ENCODE measurements around the gene INAFM1.

Gene INAFM1

DNA sequence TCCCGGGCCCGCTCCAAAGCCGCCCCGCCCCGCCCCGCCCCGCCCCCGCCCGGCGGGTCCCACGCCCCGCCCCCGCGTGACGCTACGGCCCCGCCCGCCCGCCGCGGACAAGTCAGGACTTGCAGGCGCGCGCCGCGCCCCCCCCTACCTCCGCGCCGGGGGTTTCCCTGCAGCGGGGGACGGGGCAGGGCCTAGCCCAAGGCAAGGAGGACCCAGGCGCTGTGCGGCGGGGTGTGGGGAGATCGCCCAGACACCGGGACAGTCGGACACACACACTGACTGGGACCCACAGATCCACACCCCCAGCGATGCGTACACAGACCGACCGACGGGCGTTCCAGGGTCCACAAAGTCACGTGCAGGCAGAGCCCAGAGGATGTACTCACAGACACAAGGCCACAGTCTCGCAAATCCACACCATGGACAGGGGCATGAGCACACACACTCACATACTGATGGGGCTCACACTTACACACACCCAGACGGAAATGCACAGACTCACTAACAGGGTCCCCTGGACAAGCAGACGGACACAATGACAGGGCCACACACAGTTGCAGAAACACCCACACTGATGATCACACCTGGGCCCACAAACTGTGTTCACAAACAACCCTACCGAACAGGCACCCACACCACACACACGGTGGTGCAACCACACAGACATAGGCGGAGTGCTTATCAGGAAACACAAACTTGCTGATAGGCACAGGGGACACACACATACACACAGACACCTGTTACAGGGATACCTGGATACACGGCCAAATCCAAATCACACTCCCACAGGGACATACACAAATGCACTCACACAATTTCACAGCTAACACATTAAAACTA lies 43.2 kb upstream of the INAFM1 start:
- no peaks in the 10 kb centered on the region for H4K20me1 ChIP-seq (ENCODE audit: insufficient read depth, low read length, poor library complexity, severe bottlenecking)
- no peaks in the 10 kb centered on the region for H3K27me3 ChIP-seq (ENCODE audit: insufficient read depth, low read length, poor library complexity, severe bottlenecking)
- H3F3A ChIP-seq (ENCODE audit: low read depth) = no peaks in the 10 kb centered on the region
- peak overlapping the region; percentile 97 for H3K4me2 ChIP-seq (ENCODE audit: low read depth, low read length, poor library complexity, severe bottlenecking)
- H3K4me3 ChIP-seq (ENCODE audit: low read length, poor library complexity, severe bottlenecking) = peak overlapping the region; percentile 97
- H3K9ac ChIP-seq (ENCODE audit: low read depth, low read length, poor library complexity, severe bottlenecking) = peak overlapping the region; percentile 83
- H2AFZ ChIP-seq (ENCODE audit: low read length) = no peak overlapping the region
- 0 out of 2 replicates have a peak, but pooled peaks cover 4% of the 10 kb centered on the region for H3K79me2 ChIP-seq (ENCODE audit: insufficient read depth, low read length)
- TF ChIP-seq EZH2phosphoT487 (IDR thresholded peaks at IDR 0.05; ENCODE audit: borderline replicate concordance) (no peak), CTCF (conservative IDR thresholded peaks at IDR 0.05; ENCODE audit: low read length) (no peak)
- no peaks in the 10 kb centered on the region for H3K9me3 ChIP-seq (ENCODE audit: insufficient read depth, low read depth, low read length)
- no peaks in the 10 kb centered on the region for H3K36me3 ChIP-seq (ENCODE audit: insufficient read depth, low read length)
- no peaks in the 10 kb centered on the region for H3K9me2 ChIP-seq (replicated peaks; ENCODE audit: low read depth, low read length)
- H3K4me1 ChIP-seq (ENCODE audit: insufficient read depth, low read length, poor library complexity, severe bottlenecking) = peaks cover 29% of the 10 kb centered on the region

- H3K9me2 ChIP-seq (replicated peaks; ENCODE audit: low read depth, low read length) = no peaks in the 10 kb centered on the region
- no peak overlapping the region for H3K4me3 ChIP-seq (ENCODE audit: low read length, poor library complexity, severe bottlenecking)
- no peaks in the 10 kb centered on the region for H3K36me3 ChIP-seq (ENCODE audit: insufficient read depth, low read length)
- peak overlapping the region; percentile 67 for H3K9ac ChIP-seq (ENCODE audit: low read depth, low read length, poor library complexity, severe bottlenecking)
- H3K79me2 ChIP-seq (ENCODE audit: insufficient read depth, low read length) = 0 out of 2 replicates have a peak, but pooled peaks cover 4% of the 10 kb centered on the region
- H3K27me3 ChIP-seq (ENCODE audit: insufficient read depth, low read length, poor library complexity, severe bottlenecking) = no peaks in the 10 kb centered on the region
- no peak overlapping the region for H3K4me2 ChIP-seq (ENCODE audit: low read depth, low read length, poor library complexity, severe bottlenecking)
- H3F3A ChIP-seq (ENCODE audit: low read depth) = no peaks in the 10 kb centered on the region
- no peak for TF ChIP-seq CTCF (conservative IDR thresholded peaks at IDR 0.05; ENCODE audit: low read length)
- no peak for TF ChIP-seq EZH2phosphoT487 (IDR thresholded peaks at IDR 0.05; ENCODE audit: borderline replicate concordance)
- no peak overlapping the region for H2AFZ ChIP-seq (ENCODE audit: low read length)
- no peaks in the 10 kb centered on the region for H3K9me3 ChIP-seq (ENCODE audit: insufficient read depth, low read depth, low read length)
- H3K4me1 ChIP-seq (ENCODE audit: insufficient read depth, low read length, poor library complexity, severe bottlenecking) = peaks cover 22% of the 10 kb centered on the region
- no peaks in the 10 kb centered on the region for H4K20me1 ChIP-seq (ENCODE audit: insufficient read depth, low read length, poor library complexity, severe bottlenecking)
Observed at GRCh38 chr19:47232422-47233211, 42.1 kb upstream of the INAFM1 start.

DNA sequence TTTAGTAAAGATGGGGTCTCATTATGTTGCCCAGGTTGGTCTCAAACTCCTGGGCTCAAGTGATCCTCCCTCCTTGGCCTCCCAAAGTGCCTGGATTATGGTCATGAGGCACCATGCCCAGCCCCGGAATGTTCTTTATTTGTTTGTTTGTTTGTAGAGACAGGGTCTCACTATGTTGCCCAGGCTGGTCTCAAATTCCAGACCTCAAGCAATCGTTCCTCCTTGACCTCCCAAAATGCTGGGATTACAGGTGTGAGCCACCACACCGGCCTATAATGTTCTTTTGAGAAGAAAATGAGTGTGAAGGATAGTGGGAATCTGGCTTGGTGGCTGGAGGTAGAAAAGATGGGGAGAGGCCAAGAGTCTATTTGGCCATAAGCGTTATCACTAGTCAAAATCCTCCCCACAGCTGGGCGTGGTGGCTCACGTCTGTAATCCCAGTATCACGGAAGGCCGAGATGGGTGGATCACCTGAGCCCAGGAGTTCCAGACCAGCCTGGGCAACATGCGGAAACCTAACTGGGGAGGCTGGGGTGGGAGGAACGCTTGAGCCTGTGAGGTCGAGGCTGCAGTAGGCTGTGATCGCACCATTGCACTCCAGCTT lies 38.5 kb upstream of the INAFM1 start:
- no peaks in the 10 kb centered on the region for H4K20me1 ChIP-seq (ENCODE audit: insufficient read depth, low read length, poor library complexity, severe bottlenecking)
- no peak overlapping the region for H2AFZ ChIP-seq (ENCODE audit: low read length)
- no peak overlapping the region for H3K4me3 ChIP-seq (ENCODE audit: low read length, poor library complexity, severe bottlenecking)
- no peaks in the 10 kb centered on the region for H3K79me2 ChIP-seq (ENCODE audit: insufficient read depth, low read length)
- peaks cover 7% of the 10 kb centered on the region for H3K4me1 ChIP-seq (ENCODE audit: insufficient read depth, low read length, poor library complexity, severe bottlenecking)
- H3K27me3 ChIP-seq (ENCODE audit: insufficient read depth, low read length, poor library complexity, severe bottlenecking) = no peaks in the 10 kb centered on the region
- no peaks in the 10 kb centered on the region for H3K9me2 ChIP-seq (replicated peaks; ENCODE audit: low read depth, low read length)
- H3K9me3 ChIP-seq (ENCODE audit: insufficient read depth, low read depth, low read length) = no peaks in the 10 kb centered on the region
- H3F3A ChIP-seq (ENCODE audit: low read depth) = no peaks in the 10 kb centered on the region
- no peak overlapping the region for H3K4me2 ChIP-seq (ENCODE audit: low read depth, low read length, poor library complexity, severe bottlenecking)
- no peak for TF ChIP-seq CTCF (conservative IDR thresholded peaks at IDR 0.05; ENCODE audit: low read length)
- no peak for TF ChIP-seq EZH2phosphoT487 (IDR thresholded peaks at IDR 0.05; ENCODE audit: borderline replicate concordance)
- H3K36me3 ChIP-seq (ENCODE audit: insufficient read depth, low read length) = no peaks in the 10 kb centered on the region
- H3K9ac ChIP-seq (ENCODE audit: low read depth, low read length, poor library complexity, severe bottlenecking) = no peak overlapping the region

All from Loucy (cell line).